Stimulated activated CD4-positive, alpha-beta T cell treated with anti-CD3 and anti-CD28 coated beads, Interleukin-1b, Interleukin-23, amount 100 ng/mL, for 24 hours (primary cell): Measurements from ENCODE around the gene ITGBL1.

Source experiments
- DNase-seq, 4 experiments: peaks; one replicate each; pipeline ENCODE4 v3.0.0-alpha.2; 2020; ENCODE audit warnings: low read depth in 4 of 4, low spot score in 1 of 4

Gene ITGBL1

GRCh38 chr13:101624981-101625380 is 172.5 kb downstream of the ITGBL1 start:
- no peak for DNase-seq

GRCh38 chr13:101626925-101627555 is 174.6 kb downstream of the ITGBL1 start:
- peak in 2 of 4 experiments; percentile 12 to 14 for DNase-seq

GRCh38 chr13:101627556-101627943 is 175.1 kb downstream of the ITGBL1 start:
- DNase-seq, result no peak

- DNase-seq, result no peak
These were observed 176.4 kb downstream of the ITGBL1 start for GRCh38 chr13:101628900-101629299.

GRCh38 chr13:101631395-101631794 is 178.9 kb downstream of the ITGBL1 start:
- DNase-seq, result no peak

- no peak for DNase-seq
These were observed 181.7 kb downstream of the ITGBL1 start for GRCh38 chr13:101634142-101634541.

- no peak for DNase-seq
These were observed 187.2 kb downstream of the ITGBL1 start for GRCh38 chr13:101639711-101640110.

GRCh38 chr13:101640788-101641400 is 188.4 kb downstream of the ITGBL1 start:
- no peak for DNase-seq

- DNase-seq, result no peak
These were observed 193.4 kb downstream of the ITGBL1 start for GRCh38 chr13:101645871-101646270.

- no peak for DNase-seq
These were observed 195.3 kb downstream of the ITGBL1 start for GRCh38 chr13:101647760-101648159.

- no peak for DNase-seq
These were observed 196.5 kb downstream of the ITGBL1 start for GRCh38 chr13:101648766-101649487.

- no peak for DNase-seq
These were observed 197.1 kb downstream of the ITGBL1 start for GRCh38 chr13:101649488-101650126.

- DNase-seq, result no peak
These were observed 202.4 kb downstream of the ITGBL1 start for GRCh38 chr13:101654883-101655282.

GRCh38 chr13:101655435-101655834 is 203.0 kb downstream of the ITGBL1 start:
- DNase-seq, result no peak

GRCh38 chr13:101660711-101661110 is 208.2 kb downstream of the ITGBL1 start:
- DNase-seq, result no peak

GRCh38 chr13:101661839-101662238 is 209.4 kb downstream of the ITGBL1 start:
- DNase-seq, result no peak

- DNase-seq, result no peak
These were observed 221.1 kb downstream of the ITGBL1 start for GRCh38 chr13:101673360-101674105.

- no peak for DNase-seq
These were observed 229.4 kb downstream of the ITGBL1 start for GRCh38 chr13:101681834-101682233.

- DNase-seq, result no peak
These were observed 233.5 kb downstream of the ITGBL1 start for GRCh38 chr13:101686003-101686402.

- DNase-seq, result no peak
These were observed 238.4 kb downstream of the ITGBL1 start for GRCh38 chr13:101690871-101691270.

GRCh38 chr13:101691341-101691860 is 238.9 kb downstream of the ITGBL1 start:
- DNase-seq, result no peak
